ENCODE data around the gene GFRA4. TPM values are rescaled to one million over a fixed set of nuclear protein-coding genes. Genes with fewer than 3 reads are reported as not detected.
A peak's percentile ranks its signal among the peaks of the same experiment; 100 is the strongest.

Gene GFRA4
- total RNA-seq, 6 experiments from 2014 or later: not detected

- peaks cover 0 to 75% (median 32%) of the 10 kb centered on the region in 4 donors for H3K36me3 ChIP-seq
- H3K4me3 ChIP-seq: no peak overlapping the region
- 79% methylated on average over 5 of the region's 5 CpGs for WGBS (ENCODE audit: insufficient coverage, low coverage, low lambda C conversion rate, missing lambda C conversion rate)
- ATAC-seq (no peak), DNase-seq (no peak)
- no peaks in the 10 kb centered on the region for H3K4me1 ChIP-seq
- no peak for TF ChIP-seq POLR2A (IDR thresholded peaks at IDR 0.05)
- TF ChIP-seq CTCF (IDR thresholded peaks at IDR 0.05): no peak
- H3K27me3 ChIP-seq: no peaks in the 10 kb centered on the region
- H3K27ac ChIP-seq: no peak overlapping the region
- intact Hi-C loops (cut with DNase I): no loop called here
- H3K9me3 ChIP-seq: no peaks in the 10 kb centered on the region
Measured at GRCh38 chr20:3646067-3646440, 17.1 kb downstream of the GFRA4 start.

GRCh38 chr20:3645309-3646066 lies 17.7 kb downstream of the GFRA4 start:
- Histone ChIP-seq H3K36me3 (peaks cover 0 to 75% (median 31%) of the 10 kb centered on the region in 4 donors), H3K27me3 (no peaks in the 10 kb centered on the region), H3K4me1 (no peaks in the 10 kb centered on the region), H3K9me3 (no peaks in the 10 kb centered on the region), H3K4me3 (no peak overlapping the region), H3K27ac (no peak overlapping the region)
- no peak for ATAC-seq
- intact Hi-C loops (cut with DNase I): no loop called here
- WGBS (ENCODE audit: insufficient coverage, low coverage, low lambda C conversion rate, missing lambda C conversion rate): 89% methylated on average over 7 of the region's 20 CpGs
- peak in 1 of 3 donors; percentile 33 for DNase-seq
- TF ChIP-seq CTCF (IDR thresholded peaks at IDR 0.05) (no peak), POLR2A (IDR thresholded peaks at IDR 0.05) (no peak)

GRCh38 chr20:3640259-3640658 lies 22.9 kb downstream of the GFRA4 start:
- H3K36me3 ChIP-seq: peaks cover 0 to 30% (median 16%) of the 10 kb centered on the region in 4 donors
- H3K27ac ChIP-seq: no peak overlapping the region
- no peaks in the 10 kb centered on the region for H3K4me1 ChIP-seq
- no peak for ATAC-seq
- TF ChIP-seq CTCF (IDR thresholded peaks at IDR 0.05) (no peak), POLR2A (IDR thresholded peaks at IDR 0.05) (no peak)
- intact Hi-C loops (cut with DNase I): no loop called here
- 100% methylated on average over 3 of the region's 3 CpGs for WGBS (ENCODE audit: insufficient coverage, low coverage, low lambda C conversion rate, missing lambda C conversion rate)
- no peaks in the 10 kb centered on the region for H3K9me3 ChIP-seq
- H3K27me3 ChIP-seq: no peaks in the 10 kb centered on the region
- DNase-seq: no peak
- no peak overlapping the region for H3K4me3 ChIP-seq

- TF ChIP-seq CTCF (IDR thresholded peaks at IDR 0.05) (no peak), POLR2A (IDR thresholded peaks at IDR 0.05) (no peak)
- peaks cover 0 to 38% (median 18%) of the 10 kb centered on the region in 4 donors for H3K4me1 ChIP-seq
- no peaks in the 10 kb centered on the region for H3K27me3 ChIP-seq
- intact Hi-C loops (cut with DNase I): no loop called here
- H3K4me3 ChIP-seq: no peak overlapping the region
- H3K36me3 ChIP-seq: peaks cover 0 to 7% (median 2%) of the 10 kb centered on the region in 4 donors
- DNase-seq (no peak), ATAC-seq (no peak)
- 82% methylated on average over 1 of the region's 1 CpG for WGBS (ENCODE audit: insufficient coverage, low coverage, low lambda C conversion rate, missing lambda C conversion rate)
- no peak overlapping the region for H3K27ac ChIP-seq
- no peaks in the 10 kb centered on the region for H3K9me3 ChIP-seq
Measured at GRCh38 chr20:3635346-3635745, 27.9 kb downstream of the GFRA4 start.

All from right lobe of liver (tissue), 6 donors.